Measurements from ENCODE around the gene COG7.
"Not testable (repeated sequence)": the region's sequence is repeated elsewhere in the genome, so short reads cannot be mapped to it uniquely, and the experiment has no call there.

COG7 gene

DNA sequence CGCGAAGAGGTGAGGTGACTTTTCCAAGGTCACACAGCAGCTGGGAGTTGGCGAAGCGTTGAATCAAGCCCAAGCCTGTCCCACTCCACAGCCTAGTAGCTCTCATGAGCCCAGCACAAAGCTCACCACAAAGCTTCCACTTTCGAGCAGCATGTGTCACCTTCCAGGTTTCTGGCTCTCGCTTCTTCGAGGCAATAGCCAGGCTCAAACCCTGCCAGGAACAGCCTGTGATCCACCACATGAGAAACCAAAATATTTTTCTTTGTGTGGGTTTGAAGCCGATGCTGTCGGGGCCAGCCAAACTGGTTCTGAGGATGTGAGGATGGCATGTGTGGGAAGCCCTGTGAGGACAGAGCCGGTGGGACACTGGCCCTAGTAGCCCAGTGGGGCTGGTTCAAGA, 68.1 kb downstream of the COG7 start:
- no peak for DNase-seq (ENCODE audit: low read depth)

DNA sequence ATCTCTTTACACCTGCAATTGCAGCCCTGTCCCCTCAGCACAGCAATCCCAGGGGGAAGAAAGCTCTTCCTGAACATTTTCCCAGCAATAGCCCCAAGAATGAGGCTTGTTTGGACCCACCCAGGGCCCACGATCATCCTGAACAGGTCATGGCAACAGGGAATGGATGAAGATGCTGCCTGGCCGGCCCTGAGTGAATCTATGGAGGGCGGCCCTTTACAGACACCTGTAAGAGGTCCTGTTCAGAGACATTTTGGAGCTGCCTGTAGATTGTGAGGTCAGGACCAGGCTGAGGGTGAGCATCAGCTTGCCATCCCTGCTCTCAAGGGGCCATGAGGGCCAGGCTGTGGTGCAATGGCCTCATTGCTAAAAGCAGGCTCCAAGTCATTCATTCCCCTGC, 69.1 kb downstream of the COG7 start:
- DNase-seq (ENCODE audit: low read depth) = no peak

DNA sequence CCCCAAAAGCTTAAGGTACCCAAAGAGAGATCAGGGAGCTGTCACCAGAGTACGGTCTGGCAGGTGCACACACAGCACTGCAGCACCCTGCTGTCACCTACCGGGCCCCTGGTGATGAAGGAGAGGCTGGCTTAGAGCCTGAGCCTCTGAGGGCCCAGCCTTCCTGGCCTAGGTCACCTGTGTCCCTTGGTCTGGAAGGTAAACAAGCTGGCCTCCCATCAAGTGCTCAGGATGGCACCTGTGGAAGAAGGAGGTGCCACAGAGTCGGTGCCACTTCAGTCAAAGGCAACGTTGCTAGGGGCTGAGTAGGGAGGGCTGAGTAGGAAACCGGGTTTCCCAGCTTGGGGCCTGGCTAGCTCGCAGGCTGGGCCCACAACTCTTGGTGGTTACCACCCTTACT, 70.7 kb downstream of the COG7 start:
- DNase-seq (ENCODE audit: low read depth) = no peak

DNA sequence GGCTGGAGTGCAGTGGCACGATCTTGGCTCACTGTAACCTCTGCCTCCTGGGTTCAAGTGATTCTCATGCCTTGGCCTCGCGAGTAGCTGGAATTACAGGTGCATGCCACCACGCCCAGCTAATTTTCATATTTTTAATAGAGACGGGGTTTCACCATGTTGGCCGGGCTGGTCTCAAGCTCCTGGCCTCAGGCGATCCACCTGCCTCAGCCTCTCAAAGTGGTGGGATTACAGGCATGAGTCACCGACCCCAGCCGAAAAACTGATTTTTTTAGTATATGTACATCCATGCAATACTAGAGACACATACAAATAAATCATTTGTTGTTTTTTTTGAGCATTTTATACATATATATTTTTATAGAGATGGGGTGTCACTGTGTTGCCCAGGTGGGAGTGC, 71.3 kb downstream of the COG7 start:
- DNase-seq (ENCODE audit: low read depth) = not testable (repeated sequence)

DNA sequence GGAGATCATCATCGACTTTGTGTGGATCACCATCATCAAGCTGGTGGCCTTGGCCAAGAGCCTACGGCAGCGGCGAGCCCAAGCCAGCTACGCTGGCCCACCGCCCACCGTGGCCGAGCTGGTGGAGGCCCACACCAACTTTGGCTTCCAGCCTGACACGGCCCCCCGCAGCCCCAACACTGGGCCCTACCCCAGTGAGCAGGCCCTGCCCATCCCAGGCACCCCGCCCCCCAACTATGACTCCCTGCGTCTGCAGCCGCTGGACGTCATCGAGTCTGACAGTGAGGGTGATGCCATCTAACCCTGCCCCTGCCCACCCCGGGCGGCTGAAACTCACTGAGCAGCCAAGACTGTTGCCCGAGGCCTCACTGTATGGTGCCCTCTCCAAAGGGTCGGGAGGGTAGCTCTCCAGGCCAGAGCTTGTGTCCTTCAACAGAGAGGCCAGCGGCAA, 72.5 kb downstream of the COG7 start:
- no peak for DNase-seq (ENCODE audit: low read depth)

DNA sequence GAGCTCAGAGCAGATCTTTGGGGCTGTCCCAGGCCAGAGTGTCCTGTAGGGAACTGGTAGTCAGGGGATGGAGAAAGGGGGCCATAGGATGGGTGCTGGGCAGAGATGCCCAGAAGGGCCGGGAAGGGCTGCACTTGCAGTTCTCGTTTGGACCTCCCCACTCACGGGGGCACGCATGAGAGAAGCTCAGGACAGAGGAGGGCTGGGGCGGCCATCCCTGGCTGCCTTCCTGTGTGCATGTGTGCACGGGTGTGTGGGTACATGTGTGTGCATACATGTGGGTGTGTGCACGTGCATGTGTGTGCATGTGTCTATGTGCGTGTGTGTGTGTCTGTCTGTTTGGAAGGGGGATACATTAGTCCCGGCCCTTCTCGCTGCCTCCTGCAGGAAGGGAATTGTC, 73.3 kb downstream of the COG7 start:
- no peak for DNase-seq (ENCODE audit: low read depth)

DNA sequence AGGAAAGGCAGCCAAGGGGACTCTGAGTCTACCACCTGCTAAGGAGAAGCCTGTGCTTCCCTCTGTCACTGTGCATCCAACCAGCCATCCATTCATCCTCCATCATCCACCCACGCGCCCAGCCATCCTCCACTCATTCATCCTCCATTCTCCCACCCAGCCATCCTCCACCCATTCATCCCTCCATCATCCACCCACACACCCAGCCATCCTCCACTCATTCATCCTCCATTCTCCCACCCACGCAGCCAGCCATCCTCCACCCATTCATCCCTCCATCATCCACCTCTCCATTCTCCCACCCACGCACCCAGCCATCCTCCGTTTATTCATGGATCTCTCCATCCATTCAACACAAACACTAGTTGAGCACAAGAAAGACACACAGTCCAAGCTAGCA, 74.1 kb downstream of the COG7 start:
- DNase-seq (ENCODE audit: low read depth) = no peak

DNA sequence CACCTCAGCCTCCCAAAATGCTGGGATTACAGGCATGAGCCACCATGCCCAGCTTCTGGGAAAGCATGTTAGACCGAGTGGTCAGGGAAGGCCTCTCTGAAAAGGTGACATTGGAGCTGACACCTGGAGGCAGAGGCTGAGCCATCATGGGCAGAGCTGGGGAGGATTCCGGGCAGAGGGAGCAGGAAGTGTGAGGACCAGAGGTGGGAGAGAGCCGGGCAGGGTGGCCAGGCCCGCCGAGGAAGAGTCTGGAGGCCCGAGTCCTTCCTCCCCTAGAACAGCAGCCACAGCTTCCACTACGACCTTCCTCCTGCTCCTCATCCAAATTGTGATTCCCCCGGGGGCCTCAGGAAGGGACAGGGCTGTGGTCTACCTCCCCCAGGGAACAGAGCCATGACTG, 74.7 kb downstream of the COG7 start:
- no peak for DNase-seq (ENCODE audit: low read depth)

DNA sequence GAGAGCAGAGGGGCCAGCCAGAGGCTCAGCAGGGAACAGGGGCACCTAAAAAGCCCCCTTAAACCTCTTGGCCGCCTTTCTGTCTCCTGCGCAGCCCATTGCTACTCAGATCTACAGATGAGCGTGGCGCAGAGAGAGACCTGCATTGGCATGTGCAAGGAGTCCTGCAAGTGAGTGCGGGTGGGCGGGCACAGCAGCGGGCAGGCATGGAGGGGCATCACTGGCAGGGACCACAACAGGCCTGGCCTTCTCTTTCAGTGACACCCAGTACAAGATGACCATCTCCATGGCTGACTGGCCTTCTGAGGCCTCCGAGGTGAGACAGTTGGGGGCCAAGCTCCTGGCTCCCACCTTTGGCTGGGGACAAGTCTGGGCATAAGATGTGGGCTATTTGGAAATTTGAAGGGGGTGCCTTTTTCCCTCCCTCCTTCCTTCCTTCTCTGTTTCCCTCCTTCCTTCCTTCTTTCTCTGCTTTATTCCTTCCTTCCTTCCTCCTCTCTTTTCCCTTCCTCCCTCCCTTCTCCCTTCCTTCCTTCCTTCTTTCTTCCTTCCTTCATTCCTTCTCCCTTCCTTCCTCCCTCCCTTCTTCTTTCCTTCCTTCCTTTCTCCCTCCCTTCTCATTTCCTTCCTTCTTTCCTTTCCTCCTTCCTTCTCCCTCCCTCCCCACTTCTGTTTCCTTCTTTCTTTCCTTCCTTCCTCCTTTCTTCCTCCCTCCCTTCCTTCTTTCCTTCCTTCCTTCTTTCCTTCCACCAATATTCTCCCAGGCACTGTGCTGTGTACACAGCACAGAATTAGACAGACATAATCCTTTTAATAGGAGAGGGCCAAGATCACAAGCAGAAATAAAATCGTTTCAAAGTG, 75.7 kb downstream of the COG7 start:
- DNase-seq (ENCODE audit: low read depth) = no peak

DNA sequence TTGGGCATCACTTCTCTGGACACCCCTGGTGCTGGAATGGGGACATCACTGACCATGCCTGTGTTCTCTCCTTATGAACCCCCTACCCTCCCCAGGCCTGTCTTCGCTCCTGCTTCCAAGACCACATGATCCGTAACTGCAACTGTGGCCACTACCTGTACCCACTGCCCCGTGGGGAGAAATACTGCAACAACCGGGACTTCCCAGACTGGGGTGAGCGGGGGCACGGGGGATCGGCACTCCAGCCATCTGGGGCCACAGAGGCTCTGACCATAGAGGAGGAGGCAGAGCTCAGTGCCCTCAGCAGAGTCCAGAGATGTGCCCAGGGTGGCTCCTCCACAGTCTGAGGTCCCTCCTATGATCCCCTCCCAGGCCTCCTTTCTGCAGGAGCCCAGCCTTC, 77.3 kb downstream of the COG7 start:
- DNase-seq (ENCODE audit: low read depth) = no peak

DNA sequence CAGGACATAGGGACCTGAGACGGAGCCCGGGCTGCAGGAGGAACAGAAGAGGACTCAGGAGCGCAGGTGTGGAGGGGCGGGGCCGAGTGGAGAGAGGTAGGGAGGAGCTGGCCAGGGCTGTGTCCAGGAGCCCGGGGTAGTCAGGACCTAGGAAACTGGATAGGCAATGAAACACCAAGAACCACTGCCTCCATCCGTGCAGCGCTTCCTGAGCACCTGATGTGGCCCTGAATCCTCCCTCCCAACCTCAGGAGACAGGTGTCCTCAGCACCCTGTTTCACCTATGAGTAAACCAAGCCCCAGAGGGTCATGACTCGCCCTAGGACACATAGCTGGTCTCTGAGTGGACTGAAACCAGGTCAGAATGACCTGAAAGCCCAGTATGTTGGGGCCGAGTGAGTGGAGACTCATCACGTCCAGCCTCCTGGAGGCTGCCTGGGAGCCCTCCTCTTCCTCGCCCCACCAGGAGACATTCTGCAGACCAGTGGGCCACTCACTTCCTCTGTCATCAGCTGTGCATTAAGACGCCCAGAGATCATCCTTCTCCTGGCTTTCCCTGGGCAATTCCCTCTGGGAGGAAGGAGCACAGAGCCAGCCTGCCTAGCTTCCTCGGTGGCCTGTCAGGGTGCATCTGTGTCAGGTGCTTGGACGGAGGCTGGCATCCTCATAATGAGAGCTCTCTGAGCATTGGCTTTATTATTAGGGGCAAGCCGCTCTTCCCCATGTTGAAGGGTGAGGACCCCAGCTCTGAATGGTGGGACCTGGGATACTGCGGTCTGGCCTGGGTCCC, 78.1 kb downstream of the COG7 start:
- DNase-seq (ENCODE audit: low read depth) = no peak

DNA sequence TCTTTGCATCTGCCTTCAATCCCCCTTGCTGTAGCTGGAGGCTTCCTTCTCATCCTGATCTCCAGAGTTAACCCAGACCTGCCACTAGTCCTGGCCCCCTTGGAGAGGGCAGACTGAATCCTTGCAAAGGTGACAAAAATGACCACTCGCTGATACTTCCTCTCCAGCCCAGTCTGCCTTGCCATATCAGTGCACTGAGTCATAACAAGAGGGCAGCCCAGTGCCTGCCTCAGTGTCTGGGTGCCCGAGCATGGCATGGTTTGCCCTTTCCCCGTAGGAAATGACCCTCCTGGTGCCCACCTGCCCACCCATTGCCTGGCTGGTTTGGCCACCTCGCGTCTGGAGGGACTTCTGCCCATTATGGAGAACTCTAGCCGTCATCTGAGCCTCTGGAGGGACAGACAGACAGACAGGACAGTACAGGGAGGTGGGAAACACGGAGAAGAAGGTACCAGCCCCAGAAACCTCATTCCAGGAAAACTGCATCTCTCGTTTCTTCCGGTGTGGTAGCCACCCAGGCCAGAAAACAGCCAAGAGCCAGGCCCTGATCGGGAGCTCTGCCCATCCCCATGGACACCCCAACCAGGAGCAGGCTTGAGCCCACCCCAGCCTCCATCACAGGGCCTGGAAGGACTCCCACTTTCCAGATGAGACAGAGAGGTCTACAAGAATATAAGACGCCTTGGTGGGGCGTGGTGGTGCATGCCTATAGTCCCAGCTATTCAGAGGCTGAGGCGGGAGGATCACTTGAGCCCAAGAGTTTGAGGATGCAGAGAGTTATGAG, 79.4 kb downstream of the COG7 start:
- no peak for DNase-seq (ENCODE audit: low read depth)

DNA sequence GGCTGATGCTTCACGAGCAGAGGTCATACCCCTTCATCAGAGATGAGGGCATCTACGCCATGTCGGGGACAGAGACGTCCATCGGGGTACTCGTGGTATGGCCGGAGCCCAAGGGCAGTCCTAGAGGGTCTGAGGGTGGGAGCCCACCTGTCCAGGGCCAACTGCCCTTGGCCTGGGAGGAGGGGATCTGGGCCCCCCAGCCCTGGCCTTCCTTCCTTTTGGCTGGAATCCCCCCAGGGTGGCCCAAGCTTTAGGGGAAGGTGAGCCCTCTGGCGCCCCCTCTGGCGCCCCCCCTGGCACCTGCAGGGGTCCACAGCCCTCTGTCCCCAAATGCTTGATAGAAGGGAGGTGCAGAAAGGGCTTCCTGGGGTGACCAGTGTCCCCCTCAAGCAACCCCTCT, 81.6 kb downstream of the COG7 start:
- no peak for DNase-seq (ENCODE audit: low read depth)

DNA sequence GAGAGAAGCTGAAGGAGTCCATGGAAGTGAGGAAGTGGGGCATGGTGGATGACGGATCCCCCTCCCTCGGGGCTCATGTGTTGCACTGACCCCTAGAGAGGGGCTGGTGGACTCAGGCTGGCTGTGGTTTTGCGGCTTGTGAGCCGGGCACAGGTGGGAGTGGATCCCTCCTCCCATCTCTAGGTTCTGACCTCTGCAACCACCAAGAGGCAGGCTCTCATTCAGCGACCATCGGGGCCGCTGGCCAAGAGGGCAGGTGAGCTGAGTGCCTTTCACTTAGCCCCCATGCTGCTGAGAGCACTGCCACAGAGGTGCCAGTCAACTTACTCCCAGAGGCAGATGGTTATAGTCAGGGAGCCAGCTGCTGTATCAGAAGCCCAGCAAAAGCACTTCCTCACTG, 83.6 kb downstream of the COG7 start:
- DNase-seq (ENCODE audit: low read depth) = no peak

DNA sequence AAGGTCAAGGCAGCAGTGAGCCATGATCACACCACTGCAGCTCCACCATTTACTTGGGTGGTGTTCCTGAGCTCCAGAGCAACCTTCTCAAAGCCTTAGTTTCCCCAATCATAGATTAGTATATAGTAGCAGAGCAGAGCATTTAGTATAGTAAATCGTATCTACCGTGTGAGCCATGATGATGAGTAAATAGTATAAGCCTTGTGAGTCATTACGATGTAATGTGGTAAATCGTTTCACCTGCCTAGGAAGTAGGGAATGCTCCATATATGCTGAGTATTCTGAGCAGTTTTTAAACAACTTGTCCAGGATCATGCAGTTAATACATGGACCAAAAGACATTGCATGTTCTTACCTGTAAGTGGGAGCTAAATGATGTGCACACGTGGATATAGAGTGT, 84.5 kb downstream of the COG7 start:
- DNase-seq (ENCODE audit: low read depth) = no peak

DNA sequence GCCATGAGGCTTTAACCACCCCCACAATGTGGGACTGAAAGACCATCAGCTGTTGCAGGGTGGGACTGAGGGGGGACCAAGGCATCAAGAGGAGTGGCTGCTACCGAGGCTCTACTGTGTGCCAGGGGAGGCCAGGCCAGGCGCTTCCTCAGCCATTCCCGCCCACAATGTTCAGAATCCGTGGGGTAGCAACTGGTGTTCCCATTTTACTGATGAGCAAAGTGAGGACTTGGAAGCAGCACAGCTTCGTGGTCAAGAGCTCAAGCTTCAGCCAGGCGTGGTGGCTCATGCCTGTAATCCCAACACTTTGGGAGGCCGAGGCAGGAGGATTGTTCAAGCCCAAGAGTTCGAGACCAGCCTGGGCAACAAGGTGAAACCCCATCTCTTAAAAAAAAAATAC, 85.0 kb downstream of the COG7 start:
- no peak for DNase-seq (ENCODE audit: low read depth)

DNA sequence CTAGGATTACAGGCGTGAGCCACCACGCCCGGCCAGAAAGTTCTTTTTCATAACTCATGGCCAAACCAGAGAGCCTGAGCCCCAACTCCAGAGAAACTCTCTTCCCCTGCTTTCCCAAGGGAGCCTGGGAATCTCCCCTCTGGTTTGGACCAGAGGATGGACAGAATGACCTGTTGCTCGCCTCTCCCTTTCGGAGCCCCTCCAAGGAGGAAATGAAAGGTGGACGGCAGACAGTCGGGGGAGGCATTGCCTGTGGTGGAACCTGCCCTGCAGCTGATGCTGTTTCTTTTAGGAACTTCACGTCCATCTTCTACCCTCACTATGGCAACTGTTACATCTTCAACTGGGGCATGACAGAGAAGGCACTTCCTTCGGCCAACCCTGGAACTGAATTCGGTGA, 85.4 kb downstream of the COG7 start:
- no peak for DNase-seq (ENCODE audit: low read depth)

DNA sequence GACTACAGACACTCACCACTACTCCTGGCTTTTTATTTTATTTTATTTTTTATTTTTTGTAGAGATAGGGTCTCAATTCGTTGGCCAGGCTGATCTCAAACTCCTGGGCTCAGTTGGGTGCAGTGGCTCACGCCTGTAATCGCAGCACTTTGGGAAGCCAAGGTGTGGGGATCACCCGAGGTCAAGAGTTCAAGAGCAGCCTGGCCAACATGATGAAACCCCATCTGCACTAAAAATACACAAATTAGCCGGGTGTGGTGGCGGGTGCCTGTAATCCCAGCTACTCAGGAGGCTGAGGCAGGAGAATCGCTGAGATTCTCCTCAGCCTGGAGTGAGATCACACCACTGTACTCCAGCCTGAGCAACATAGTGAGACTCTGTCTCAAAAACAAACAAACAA, 86.6 kb downstream of the COG7 start:
- not testable (repeated sequence) for DNase-seq (ENCODE audit: low read depth)

DNA sequence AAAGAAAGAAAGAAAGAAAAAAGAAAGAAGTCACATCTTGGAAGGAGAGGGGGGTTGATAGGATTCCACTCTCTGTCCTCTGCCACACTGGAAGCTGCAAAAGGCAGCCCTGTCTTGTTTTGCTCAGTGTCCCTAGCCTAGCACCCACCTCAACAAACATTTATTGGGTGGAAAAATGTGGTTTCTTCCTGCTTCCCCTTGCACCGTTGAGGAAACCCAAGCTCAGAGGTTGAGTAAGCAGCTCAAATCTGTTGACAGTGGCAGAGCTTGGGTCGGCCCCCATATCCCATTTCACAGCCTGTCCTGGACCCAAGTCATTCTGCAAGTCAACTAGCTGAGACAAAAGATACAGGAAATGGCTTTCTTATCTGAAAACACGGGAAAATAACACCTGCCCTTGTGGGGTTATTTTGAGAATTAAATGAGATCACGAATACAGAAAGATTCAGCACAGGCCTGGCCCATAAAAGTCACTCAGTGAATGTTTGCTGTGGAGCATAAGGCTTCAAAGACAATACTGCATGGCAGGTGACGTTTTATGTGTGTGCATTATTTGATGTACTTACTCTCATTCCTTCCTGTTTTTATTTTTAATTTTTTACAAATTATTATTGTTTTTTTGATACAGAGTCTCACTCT, 87.3 kb downstream of the COG7 start:
- DNase-seq (ENCODE audit: low read depth) = no peak

DNA sequence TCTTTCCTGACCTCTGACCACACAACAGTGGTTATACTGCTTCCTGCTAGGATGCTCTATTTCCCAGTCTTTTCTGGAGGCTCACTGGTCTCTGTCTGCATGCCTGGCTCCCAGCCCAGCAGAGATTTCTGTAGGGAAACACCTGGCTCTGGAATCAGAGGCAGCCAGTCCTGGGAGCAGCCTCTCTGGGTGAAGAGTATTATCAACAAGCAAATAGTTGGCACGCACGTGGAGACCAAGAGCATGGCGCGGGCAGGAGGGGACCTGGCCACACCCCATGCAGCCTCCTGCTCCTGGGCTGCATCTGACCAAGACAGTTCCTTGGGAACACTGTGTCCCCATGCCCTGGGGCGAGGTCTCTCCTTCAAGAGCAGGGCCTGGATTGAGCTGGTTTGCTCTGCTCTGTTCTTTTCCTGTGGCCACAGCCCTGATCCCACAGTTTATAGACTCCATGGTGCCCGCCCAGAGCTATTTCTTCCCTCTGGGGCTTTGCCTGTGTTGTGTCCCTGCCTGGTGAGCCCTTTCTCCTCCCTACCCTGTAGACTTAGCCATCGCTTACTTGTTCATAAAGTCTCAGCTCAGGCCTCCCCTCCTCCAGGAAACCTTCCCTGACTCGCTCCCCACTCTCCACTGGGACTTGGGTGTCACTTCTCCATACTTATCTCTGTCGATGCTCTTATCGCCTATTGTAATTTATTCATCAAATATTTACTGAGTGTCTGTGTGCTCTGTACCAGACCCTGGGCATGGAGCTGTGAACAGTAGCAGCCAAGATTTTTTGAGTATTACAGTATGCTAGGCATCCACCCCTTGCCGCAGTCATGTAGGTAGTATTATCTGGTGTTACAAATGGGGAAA, 90.3 kb downstream of the COG7 start:
- DNase-seq (ENCODE audit: low read depth) = no peak

DNA sequence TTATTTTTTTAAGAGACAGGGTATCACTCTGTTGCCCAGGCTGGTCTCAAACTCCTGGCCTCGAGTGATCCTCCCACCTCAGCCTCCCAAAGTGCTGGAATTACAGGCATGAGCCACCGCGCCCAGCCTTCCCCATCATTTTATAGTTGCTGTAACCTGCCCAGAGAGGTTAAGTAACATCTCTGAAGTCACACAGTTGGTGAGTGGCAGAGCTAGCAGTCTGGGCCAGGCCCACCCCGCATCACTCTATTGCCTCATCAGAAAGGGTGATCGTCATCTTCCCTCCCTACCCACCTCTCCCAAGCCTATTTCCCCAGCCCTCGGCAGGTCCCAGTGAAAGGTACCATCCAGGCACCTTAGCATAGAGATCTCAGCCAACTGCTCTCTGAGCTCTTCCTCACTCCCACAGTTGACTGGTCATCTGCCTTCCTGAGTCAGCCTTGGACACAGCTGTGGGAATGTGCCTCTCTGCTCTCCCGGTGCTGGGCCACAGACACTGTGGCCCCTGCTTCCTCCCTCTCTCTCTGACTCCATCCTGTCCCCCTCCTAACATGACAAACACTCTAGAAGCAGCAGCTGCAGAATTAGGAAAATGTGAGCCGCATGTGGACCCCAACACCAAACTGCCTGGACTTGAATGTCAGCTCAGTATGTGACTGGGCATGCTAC, 93.8 kb downstream of the COG7 start:
- DNase-seq (ENCODE audit: low read depth) = no peak
